NCI-H226 (cell line): ENCODE measurements around the gene SVIP.

Experiments
- DNase-seq: peaks from one replicate; pipeline ENCODE4 v3.0.0-alpha.2; 2015

Gene SVIP

GRCh38 chr11:22829231-22830081, at the start of gene SVIP:
TSS of gene SVIP (minus strand) at chr11:22829801. CDS start at chr11:22829748, 53 bp downstream.
- DNase-seq: peak; percentile 81

GRCh38 chr11:22878604-22879003, 49.0 kb upstream of the SVIP start:
- no peak for DNase-seq

GRCh38 chr11:22878039-22878438, 48.4 kb upstream of the SVIP start:
- DNase-seq: no peak

GRCh38 chr11:22875869-22876473, 46.4 kb upstream of the SVIP start:
- DNase-seq: peak; percentile 56

GRCh38 chr11:22869325-22869724, 39.7 kb upstream of the SVIP start:
- no peak for DNase-seq

- no peak for DNase-seq
Measured at GRCh38 chr11:22860241-22860640, 30.6 kb upstream of the SVIP start, which contains the start of gene CCDC179. TSS of gene CCDC179 (minus strand) at chr11:22860474. CDS start at chr11:22860421, 53 bp downstream.

GRCh38 chr11:22859756-22860155, 30.2 kb upstream of the SVIP start:
- no peak for DNase-seq

GRCh38 chr11:22851477-22851876, 21.9 kb upstream of the SVIP start:
- DNase-seq: no peak

GRCh38 chr11:22846726-22847125, 17.1 kb upstream of the SVIP start:
- no peak for DNase-seq

GRCh38 chr11:22832315-22833015, 2.9 kb upstream of the SVIP start:
- peak; percentile 6 for DNase-seq

GRCh38 chr11:22830082-22830414, 447 bp upstream of the SVIP start:
- DNase-seq: no peak

GRCh38 chr11:22828373-22828772, 1.2 kb downstream of the SVIP start:
- DNase-seq: no peak

GRCh38 chr11:22822203-22822602, 7.4 kb downstream of the SVIP start:
- no peak for DNase-seq

- no peak for DNase-seq
Measured at GRCh38 chr11:22809893-22810292, 19.7 kb downstream of the SVIP start.

- no peak for DNase-seq
Measured at GRCh38 chr11:22808571-22809197, 20.9 kb downstream of the SVIP start.

- DNase-seq: peak; percentile 55
Measured at GRCh38 chr11:22807855-22808570, 21.6 kb downstream of the SVIP start.

- DNase-seq: no peak
Measured at GRCh38 chr11:22807391-22807790, 22.2 kb downstream of the SVIP start.

GRCh38 chr11:22802861-22803260, 26.7 kb downstream of the SVIP start:
- no peak for DNase-seq

GRCh38 chr11:22800482-22800881, 29.1 kb downstream of the SVIP start:
- no peak for DNase-seq

GRCh38 chr11:22798901-22799300, 30.7 kb downstream of the SVIP start:
- DNase-seq: no peak

GRCh38 chr11:22797047-22797446, 32.6 kb downstream of the SVIP start:
- DNase-seq: no peak

- peak; percentile 3 for DNase-seq
Measured at GRCh38 chr11:22795914-22796313, 33.7 kb downstream of the SVIP start.

GRCh38 chr11:22792497-22792896, 37.1 kb downstream of the SVIP start:
- no peak for DNase-seq
